ENCODE measurements around the gene LCORL.

DNA sequence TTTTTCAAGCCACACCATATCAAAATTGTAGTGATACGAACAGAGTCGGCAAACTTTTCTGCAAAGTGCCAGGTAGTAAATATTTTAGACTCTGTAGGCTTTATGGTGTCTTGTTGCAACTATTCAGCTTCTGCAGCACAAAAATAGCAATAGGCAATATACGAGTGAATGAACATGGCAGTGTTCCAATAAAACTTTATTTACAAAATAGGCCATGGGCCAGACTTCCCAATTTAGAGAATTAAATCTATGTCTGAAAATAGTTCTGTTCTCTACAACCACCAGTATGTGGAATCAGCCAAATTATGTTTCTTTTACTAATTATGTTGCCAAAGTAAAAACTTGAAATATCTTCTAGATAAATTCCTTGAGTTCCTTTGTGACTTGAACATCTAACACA lies 154.3 kb downstream of the LCORL start:
- TF ChIP-seq, protein P1, sequence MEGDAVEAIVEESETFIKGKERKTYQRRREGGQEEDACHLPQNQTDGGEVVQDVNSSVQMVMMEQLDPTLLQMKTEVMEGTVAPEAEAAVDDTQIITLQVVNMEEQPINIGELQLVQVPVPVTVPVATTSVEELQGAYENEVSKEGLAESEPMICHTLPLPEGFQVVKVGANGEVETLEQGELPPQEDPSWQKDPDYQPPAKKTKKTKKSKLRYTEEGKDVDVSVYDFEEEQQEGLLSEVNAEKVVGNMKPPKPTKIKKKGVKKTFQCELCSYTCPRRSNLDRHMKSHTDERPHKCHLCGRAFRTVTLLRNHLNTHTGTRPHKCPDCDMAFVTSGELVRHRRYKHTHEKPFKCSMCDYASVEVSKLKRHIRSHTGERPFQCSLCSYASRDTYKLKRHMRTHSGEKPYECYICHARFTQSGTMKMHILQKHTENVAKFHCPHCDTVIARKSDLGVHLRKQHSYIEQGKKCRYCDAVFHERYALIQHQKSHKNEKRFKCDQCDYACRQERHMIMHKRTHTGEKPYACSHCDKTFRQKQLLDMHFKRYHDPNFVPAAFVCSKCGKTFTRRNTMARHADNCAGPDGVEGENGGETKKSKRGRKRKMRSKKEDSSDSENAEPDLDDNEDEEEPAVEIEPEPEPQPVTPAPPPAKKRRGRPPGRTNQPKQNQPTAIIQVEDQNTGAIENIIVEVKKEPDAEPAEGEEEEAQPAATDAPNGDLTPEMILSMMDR (IDR thresholded peaks at IDR 0.05) = no peak
- TF ChIP-seq POLR2A (IDR thresholded peaks at IDR 0.05) = no peak

All from heart left ventricle (tissue), 13 donors.